A549 treated with DMSO at 1 μM for 4 hours (cell line): Measurements from ENCODE around the gene MYH6. TPM values are rescaled to one million over a fixed set of nuclear protein-coding genes. Genes with fewer than 3 reads are reported as not detected.

Experiments
- total RNA-seq: library from RNA; stranded (reverse); fragments of 200-300 nt; extraction: Qiagen RNA extraction; gene quantifications from 5 replicates; pipeline ENCODE4 v1.2.3, GENCODE V29; 2022; ENCODE audit warnings: low read depth

MYH6 gene
- total RNA-seq: not detected in 5 replicates

GRCh38 chr14:23407516-23408306 is at the start of gene MYH6:
Gene MYH6, minus strand, starts transcription at chr14:23408273. Its CDS starts 1,050 bp downstream, at chr14:23407223.

DNA sequence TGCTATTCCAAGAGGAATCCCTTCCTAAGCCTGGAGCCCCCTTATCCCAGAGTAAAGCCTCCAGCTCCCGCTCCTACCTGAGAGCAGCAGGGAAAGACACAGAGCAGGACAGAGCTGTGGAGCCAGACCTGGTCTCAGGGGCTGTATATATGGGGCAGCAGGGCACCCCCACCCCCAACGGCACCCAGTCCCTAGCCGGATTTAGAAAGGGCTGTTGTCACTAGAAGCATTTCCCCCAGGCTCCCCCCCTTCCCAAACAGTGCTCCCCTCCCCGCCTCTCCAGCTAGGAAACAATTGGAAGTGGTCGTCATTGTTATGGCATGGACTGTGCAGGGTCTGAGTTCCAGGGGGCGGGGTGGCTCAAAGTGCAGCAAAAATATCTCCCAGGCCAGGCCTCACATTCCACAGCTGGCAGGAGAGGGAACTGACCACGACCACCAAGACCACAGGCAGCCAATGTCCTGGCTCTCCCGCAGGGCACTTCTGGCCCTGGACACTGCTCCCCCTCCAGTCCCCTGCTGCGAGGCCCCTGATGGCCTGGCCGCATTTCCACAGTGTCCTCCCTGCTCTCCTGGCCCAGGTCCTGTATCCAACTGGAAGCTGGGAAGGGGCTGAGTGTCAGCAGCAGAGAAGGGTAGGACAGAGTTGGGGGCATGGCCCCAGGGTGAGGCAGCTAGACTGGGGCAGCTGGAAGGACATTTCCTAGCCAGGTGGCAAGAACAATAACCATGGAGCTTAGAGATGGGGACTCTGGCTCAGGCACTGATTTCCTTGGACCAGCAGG is 27.7 kb upstream of the MYH6 start, which contains the start of gene MYH7:
MYH7 (minus strand) TSS at position 118 of the 784 bp plus-strand sequence. CDS start 1,928 bp downstream, outside the sequence.

DNA sequence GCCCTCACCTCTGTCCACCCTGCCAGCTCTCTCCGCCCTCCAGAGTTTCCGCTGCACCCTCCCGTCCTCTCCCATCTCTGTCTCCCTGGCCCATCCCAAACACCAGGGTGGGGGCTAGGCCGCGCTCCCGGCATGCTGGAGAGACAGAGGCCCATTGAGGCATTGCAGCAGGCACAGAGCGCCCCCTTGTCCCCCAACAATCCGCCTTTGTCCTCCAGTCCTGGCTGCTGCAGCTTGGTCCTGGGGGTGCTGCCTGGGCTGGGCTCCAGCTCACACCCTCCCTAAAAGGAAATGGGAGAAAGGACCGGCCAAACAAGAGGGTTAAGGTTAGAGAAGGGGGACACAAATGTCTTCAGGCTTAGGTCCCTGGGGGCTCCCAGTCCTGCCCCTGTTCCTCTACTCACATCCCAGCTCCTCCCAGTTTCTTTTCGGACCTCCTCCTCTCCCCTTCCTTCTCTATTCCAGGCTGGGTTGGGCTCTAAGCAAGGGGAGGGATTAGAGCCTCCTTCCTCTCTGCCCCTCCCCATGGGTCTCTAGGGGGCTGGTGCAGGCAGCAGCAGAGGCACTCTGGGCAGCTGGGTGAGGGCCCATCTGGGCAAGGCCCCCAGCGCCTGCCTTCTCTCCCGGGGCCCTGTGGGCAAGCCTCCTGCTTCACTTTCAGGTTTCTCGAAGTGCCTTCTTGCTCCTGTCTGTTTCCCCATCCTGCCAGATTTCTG is 31.4 kb downstream of the MYH6 start, which contains the start of gene CMTM5:
CMTM5 (plus strand) TSS at position 565 of the 716 bp plus-strand sequence. CDS start 206 bp downstream, outside the sequence.

DNA sequence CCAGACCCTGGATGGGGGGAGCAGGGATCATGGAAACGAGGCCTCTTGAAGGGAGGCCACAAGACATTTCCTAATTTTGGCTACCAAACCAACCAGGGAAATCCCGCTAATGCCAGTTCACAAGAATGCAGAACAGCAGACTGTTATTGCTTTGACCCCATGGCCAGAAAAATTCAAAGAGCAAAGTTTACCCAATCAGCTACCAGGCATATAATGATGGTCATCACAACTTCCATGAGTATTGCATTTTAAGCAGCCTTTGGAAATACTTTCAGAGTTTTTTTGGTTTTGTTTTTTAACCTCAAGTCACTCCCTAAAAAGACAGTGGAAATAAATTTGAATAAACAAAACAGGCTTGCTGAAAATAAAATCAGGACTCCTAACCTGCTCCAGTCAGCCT is 35.6 kb downstream of the MYH6 start, which contains the start of gene IL25:
IL25 (plus strand) TSS at position 301 of the 400 bp plus-strand sequence.

DNA sequence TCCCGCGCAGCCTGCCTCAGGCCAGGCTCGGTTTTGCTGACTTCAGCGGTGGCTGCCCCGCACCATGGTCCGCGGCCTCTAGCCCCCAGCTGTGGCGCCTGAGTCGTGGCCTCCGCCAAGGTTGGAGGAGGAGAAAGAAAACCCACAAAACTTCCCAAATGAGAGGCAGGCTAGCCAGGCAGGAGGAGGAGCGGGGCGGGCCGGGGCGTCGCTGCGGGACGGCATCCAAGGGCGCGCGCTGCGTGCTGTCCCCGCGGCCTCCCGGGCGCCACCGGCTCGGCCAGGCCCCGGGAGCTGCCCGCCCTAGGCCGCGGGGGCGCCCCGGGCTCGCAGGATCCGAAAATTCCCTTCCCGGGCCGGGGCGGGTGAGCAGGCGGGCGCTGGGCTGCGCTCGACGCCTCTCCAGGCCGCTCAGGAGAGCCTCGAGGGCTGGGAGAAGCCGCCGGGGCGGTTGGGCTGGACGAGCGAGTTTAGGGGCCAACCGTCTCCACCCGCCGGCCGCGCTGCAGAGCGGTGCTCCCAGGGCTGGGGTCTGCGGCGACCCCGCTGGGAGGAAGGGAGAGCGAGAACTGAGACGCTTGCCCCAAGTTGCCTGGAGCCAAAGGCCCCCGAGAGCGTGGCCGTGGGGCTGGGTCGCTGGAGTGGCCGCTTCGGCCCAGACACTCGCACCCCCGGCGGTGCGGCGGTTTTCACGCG is 42.9 kb downstream of the MYH6 start, which contains the start of gene EFS:
EFS (minus strand) TSS at position 137 of the 696 bp plus-strand sequence. CDS start 147 bp downstream, outside the sequence.

GRCh38 chr14:23352506-23353432 is 55.3 kb downstream of the MYH6 start, which contains the start of gene SLC22A17:
Gene SLC22A17, minus strand, starts transcription at chr14:23352887.

Other genes starting within 250 kb of the MYH6 start
- gene SLC7A8, start 224.6 kb downstream of the MYH6 start, total RNA-seq: 0.25 to 0.69 TPM (median 0.34 TPM) in 5 replicates
- gene RNF212B, start 170.3 kb downstream of the MYH6 start, total RNA-seq: not detected in 5 replicates
- 6.6 to 9.4 TPM (median 8.4 TPM) in 5 replicates for gene HOMEZ, start 122.1 kb downstream of the MYH6 start, total RNA-seq
- 3.3 to 5.4 TPM (median 4.4 TPM) in 5 replicates for gene PPP1R3E, start 105.4 kb downstream of the MYH6 start, total RNA-seq
- gene BCL2L2, start 101.4 kb downstream of the MYH6 start, total RNA-seq: 19.4 to 23.1 TPM (median 21.3 TPM) in 5 replicates
- 140 to 168 TPM (median 158 TPM) in 5 replicates for gene PABPN1, start 86.8 kb downstream of the MYH6 start, total RNA-seq
- 5.8 to 7.9 TPM (median 6.6 TPM) in 5 replicates for gene SLC22A17, start 55.4 kb downstream of the MYH6 start, total RNA-seq
- not detected in 5 replicates for gene EFS, start 43.1 kb downstream of the MYH6 start, total RNA-seq
- not detected in 5 replicates for gene IL25, start 35.5 kb downstream of the MYH6 start, total RNA-seq
- not detected in 5 replicates for gene CMTM5, start 31.2 kb downstream of the MYH6 start, total RNA-seq
- not detected in 5 replicates for gene MYH7, start 27.4 kb upstream of the MYH6 start, total RNA-seq
- gene NGDN, start 61.4 kb upstream of the MYH6 start, total RNA-seq: 64.5 to 68.9 TPM (median 66.7 TPM) in 5 replicates
- gene ZFHX2, start 143.5 kb upstream of the MYH6 start, total RNA-seq: 0.36 to 1.7 TPM (median 1.5 TPM) in 5 replicates
- 12.8 to 14.9 TPM (median 13.5 TPM) in 5 replicates for gene THTPA, start 148.0 kb upstream of the MYH6 start, total RNA-seq
- 36.8 to 56.9 TPM (median 49.3 TPM) in 5 replicates for gene AP1G2, start 159.5 kb upstream of the MYH6 start, total RNA-seq
- gene JPH4, start 170.5 kb upstream of the MYH6 start, total RNA-seq: 0.05 to 0.07 TPM in 2 of 5 replicates, not detected in the others
- gene DHRS2, start 228.1 kb upstream of the MYH6 start, total RNA-seq: 6.1 to 10.3 TPM (median 7.8 TPM) in 5 replicates